BJ (cell line): ENCODE results near the gene CEP19. TPM values are rescaled to one million over a fixed set of nuclear protein-coding genes. Genes with fewer than 3 reads are reported as not detected.

ENCODE experiments used
- CTCF ChIA-PET: fragments of 350-600 bp; formaldehyde crosslinking; extraction: SDS; loops from one replicate; lab custom pipeline; 2021; ENCODE audit warnings: antibody characterized with exemption, inconsistent platforms; lab: Yijun Ruan, JAX
- POLR2A ChIA-PET: fragments of 300-600 bp; sonication (Branson Sonifier 250); formaldehyde crosslinking; extraction: SDS; loops from one replicate; lab custom pipeline; 2021; ENCODE audit warnings: antibody characterized with exemption; lab: Charles Lee
- DNase-seq: peaks from one replicate; pipeline ENCODE4 v3.0.0-alpha.2; 2011; ENCODE audit warnings: low read depth
- H3K27me3 ChIP-seq: 2 replicates; pipeline ENCODE4 v1.6.0; 2011; ENCODE audit warnings: low read length; ENCODE audit not compliant: control insufficient read depth, insufficient read depth
- H3K36me3 ChIP-seq: 2 replicates; pipeline ENCODE4 v1.5.1; 2011; ENCODE audit warnings: low read length; ENCODE audit not compliant: control insufficient read depth, insufficient read depth
- H3K4me3 ChIP-seq: 2 replicates; pipeline ENCODE4 v1.5.1; 2011; ENCODE audit warnings: low read depth, mild to moderate bottlenecking, control low read depth, low read length
- polyA plus RNA-seq: library from polyadenylated mRNA; depleted of rRNA; stranded (reverse); fragments of >200 nt; gene quantifications from 2 replicates; pipeline ENCODE4 v1.2.3, GENCODE V29; 2011
- TF ChIP-seq, protein P1 (sequence below): IDR thresholded peaks from 2 replicates; pipeline ENCODE4 v1.5.1; 2011; ENCODE audit warnings: low read depth, mild to moderate bottlenecking, control low read depth, inconsistent platforms, low read length, moderate library complexity; ENCODE audit not compliant: insufficient read depth

CEP19 gene
- polyA plus RNA-seq, 1 experiment = 1.9 TPM

DNA sequence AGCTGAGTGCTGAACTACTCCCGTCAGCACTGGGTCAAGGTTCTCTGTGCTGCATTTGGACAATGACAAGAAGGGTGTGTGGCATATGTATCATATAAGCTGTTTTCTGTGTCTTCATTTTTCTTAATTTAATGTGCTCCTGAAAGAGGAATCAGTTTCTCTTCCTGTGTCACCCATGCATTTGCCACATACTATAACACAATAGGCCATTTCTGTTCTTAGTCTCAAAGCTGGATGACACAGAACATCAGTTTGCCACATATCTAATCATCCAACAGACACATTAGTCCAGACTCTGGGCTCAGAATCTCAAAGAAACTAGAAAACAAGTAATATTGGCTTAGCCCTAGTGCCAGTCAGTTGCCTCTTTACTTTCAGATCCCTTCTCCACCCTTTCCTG, 34.1 kb downstream of the CEP19 start:
- no peak for DNase-seq
- ChIA-PET POLR2A (no interaction called here), CTCF (interaction anchor here (1.2 to 5.4 kb wide), 4 partner anchors 8 to 69 kb away, joined by 3 to 35 read pairs (median 16); no protein-coding TSS in a partner anchor)
- Histone ChIP-seq H3K27me3 (peaks cover 3% of the 10 kb centered on the region; the same call in 1 of the 2 replicates), H3K36me3 (no peaks in the 10 kb centered on the region), H3K4me3 (no peak overlapping the region)
- TF ChIP-seq, protein P1, sequence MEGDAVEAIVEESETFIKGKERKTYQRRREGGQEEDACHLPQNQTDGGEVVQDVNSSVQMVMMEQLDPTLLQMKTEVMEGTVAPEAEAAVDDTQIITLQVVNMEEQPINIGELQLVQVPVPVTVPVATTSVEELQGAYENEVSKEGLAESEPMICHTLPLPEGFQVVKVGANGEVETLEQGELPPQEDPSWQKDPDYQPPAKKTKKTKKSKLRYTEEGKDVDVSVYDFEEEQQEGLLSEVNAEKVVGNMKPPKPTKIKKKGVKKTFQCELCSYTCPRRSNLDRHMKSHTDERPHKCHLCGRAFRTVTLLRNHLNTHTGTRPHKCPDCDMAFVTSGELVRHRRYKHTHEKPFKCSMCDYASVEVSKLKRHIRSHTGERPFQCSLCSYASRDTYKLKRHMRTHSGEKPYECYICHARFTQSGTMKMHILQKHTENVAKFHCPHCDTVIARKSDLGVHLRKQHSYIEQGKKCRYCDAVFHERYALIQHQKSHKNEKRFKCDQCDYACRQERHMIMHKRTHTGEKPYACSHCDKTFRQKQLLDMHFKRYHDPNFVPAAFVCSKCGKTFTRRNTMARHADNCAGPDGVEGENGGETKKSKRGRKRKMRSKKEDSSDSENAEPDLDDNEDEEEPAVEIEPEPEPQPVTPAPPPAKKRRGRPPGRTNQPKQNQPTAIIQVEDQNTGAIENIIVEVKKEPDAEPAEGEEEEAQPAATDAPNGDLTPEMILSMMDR = no peak

DNA sequence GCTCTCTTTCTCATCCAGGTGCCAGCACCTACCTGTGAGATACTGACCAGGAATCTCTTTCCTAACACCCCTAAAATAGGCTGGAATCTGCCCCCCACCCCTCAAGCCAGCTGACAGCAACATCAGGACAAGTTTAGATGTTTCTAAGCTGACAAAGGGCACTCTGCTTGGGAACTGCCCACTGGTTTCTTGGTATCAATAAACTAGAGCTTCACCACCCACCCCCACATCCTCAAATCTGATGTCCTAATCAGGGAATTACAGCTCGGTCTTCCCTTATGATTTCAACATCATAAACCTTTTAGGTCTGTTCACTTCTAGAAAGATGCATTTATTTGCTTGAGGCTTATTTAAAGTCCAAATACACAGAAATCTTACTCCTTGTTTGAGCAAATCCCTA, 34.7 kb downstream of the CEP19 start:
- ChIA-PET CTCF (interaction anchor here (0.9 to 5.4 kb wide), 5 partner anchors 9 to 74 kb away, joined by 3 to 35 read pairs (median 4); no protein-coding TSS in a partner anchor), POLR2A (no interaction called here)
- Histone ChIP-seq H3K36me3 (no peaks in the 10 kb centered on the region), H3K27me3 (peaks cover 3% of the 10 kb centered on the region; the same call in 1 of the 2 replicates), H3K4me3 (no peak overlapping the region)
- TF ChIP-seq, protein P1 = no peak
- DNase-seq = no peak

DNA sequence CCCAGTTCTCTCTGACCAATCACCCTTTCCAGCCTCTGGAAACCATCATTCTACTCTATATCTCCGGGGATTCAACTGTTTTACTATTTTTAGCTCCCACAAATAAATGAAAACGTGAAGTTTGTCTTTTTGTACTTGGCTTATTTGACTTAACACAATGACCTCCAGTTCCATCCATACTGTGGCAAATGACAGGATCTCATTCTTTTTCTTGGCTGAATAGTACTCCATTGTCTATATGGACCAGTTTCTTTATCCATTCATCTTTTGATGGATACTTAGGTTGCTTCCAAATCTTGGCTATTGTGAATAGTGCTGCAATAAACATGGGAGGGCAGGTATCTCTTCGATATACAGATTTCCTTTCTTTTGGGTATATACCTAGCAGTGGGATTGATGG, 38.4 kb downstream of the CEP19 start:
- Histone ChIP-seq H3K27me3 (peaks cover 3% of the 10 kb centered on the region), H3K4me3 (no peak overlapping the region), H3K36me3 (no peaks in the 10 kb centered on the region)
- CTCF ChIA-PET = interaction anchor here (4.7 to 5.4 kb wide), 2 partner anchors 12 to 65 kb away, joined by 28 to 35 read pairs; no protein-coding TSS in a partner anchor
- POLR2A ChIA-PET = no interaction called here
- no peak for DNase-seq
- TF ChIP-seq, protein P1 = no peak

DNA sequence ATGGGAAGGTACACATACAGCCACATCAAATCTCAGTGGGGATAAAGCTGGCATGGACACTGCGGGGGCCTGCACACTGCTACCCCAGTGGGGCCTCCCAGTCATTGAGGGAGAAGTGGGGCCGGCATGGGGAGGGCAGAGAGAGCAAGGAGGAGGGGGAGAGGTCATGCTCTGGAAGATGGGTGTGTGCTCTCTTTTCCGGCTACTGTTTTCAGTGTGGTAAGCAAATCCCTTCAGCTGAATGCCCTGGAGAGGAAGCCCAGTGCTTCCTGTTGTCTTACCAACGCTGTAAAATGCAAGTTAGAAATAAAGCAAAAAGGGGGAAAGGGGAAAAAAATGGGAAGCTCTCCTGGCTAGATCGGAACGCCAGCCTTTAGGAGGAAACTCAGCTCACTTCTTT, 41.7 kb downstream of the CEP19 start:
- no peaks in the 10 kb centered on the region for H3K36me3 ChIP-seq
- no peak for DNase-seq
- no peak overlapping the region for H3K4me3 ChIP-seq
- peaks cover 3% of the 10 kb centered on the region for H3K27me3 ChIP-seq
- ChIA-PET CTCF (interaction anchor here (0.5 to 1.0 kb wide), 3 partner anchors 10 to 376 kb away, joined by 3 read pairs; no protein-coding TSS in a partner anchor), POLR2A (no interaction called here)
- TF ChIP-seq, protein P1 = no peak

DNA sequence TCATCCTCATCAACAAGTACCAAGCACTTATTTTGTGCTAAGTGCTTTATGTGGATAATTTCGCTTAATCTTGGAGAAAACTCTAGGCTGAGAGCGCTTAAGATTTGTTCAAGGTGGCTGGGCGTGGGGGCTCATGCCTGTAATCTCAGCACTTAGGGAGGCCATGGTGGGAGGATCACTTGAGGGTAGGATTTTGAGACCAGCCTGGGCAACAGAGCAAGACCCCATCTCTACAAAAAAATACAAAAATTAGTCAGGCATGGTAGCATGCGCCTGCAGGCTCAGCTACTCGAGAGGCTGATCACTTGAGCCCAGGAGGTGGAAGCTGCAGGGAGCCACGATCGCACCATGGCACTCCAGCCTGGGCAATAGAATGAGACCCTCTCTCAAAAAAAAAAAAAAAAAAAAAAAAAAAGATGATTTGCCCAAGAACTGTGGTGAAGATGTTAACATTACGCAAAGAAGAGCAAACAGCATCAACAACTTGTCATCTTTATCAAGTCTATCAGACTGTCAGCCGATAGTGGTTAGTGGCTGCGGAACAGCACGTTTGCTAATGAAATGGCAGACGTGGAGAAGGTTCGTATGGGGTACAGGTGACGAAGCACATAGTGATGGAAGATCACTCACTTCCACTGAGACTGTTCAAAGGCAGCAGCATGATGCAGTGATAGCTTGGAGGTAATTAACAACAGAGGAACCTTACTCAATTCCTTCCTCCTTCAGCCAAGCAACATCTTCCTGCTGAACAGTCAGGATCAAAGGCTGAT, 44.8 kb downstream of the CEP19 start:
- no peak overlapping the region for H3K4me3 ChIP-seq
- CTCF ChIA-PET = no interaction called here
- POLR2A ChIA-PET = no interaction called here
- TF ChIP-seq, protein P1 = no peak
- DNase-seq = no peak
- no peaks in the 10 kb centered on the region for H3K36me3 ChIP-seq
- peaks cover 6% of the 10 kb centered on the region for H3K27me3 ChIP-seq
